GM10266 (cell line): ENCODE results near the gene PTGS1.

Source experiments
- DNase-seq: peaks from one replicate; pipeline ENCODE4 v3.0.0; 2012; ENCODE audit errors: extremely low spot score
- TF ChIP-seq, protein P1 (sequence below): IDR thresholded peaks from 2 replicates; pipeline ENCODE4 v1.5.1; 2012; ENCODE audit warnings: mild to moderate bottlenecking, low read depth; ENCODE audit not compliant: control insufficient read depth, insufficient read depth; ENCODE audit errors: missing control alignments

The PTGS1 gene

DNA sequence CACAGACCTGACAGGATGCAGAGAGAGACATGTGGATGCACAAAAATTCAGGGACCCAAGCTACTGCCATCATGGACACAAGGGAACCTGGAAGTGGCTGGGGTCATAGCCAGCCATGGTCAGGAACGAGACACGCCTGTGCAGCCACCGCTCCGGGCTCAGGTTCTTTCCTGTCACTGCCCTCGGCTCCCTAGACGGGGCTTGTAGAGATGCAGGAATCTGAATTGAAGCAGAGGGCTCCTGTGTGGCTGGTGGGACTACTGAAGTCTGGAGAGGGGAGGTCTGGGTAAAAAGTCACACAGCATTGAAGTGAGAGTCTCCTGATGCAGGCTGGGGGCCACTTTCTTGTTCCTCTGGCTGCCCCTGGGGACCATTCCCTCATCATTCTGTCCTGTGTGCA, 32.3 kb upstream of the PTGS1 start:
- DNase-seq, result no peak
- TF ChIP-seq, protein P1, sequence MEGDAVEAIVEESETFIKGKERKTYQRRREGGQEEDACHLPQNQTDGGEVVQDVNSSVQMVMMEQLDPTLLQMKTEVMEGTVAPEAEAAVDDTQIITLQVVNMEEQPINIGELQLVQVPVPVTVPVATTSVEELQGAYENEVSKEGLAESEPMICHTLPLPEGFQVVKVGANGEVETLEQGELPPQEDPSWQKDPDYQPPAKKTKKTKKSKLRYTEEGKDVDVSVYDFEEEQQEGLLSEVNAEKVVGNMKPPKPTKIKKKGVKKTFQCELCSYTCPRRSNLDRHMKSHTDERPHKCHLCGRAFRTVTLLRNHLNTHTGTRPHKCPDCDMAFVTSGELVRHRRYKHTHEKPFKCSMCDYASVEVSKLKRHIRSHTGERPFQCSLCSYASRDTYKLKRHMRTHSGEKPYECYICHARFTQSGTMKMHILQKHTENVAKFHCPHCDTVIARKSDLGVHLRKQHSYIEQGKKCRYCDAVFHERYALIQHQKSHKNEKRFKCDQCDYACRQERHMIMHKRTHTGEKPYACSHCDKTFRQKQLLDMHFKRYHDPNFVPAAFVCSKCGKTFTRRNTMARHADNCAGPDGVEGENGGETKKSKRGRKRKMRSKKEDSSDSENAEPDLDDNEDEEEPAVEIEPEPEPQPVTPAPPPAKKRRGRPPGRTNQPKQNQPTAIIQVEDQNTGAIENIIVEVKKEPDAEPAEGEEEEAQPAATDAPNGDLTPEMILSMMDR, result no peak

DNA sequence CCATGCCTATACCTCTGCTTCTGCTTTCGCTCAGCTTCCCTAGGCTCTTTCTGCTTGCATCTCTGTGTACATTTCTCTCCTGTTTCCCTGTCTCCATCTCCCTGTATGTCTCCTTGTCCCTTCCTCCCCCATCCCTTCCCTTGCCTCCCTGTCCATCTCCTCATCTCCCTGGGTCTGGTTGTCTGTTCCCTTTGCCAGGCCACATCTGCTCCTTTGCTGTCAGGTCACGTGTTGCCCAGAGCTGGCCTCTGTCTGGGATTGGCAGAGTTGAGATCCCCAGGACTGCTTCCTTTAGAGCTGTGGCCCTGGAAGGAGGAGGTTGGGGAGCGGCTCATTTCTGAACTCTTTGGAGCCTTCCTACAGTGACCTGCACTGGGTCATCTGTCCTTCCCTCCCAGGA, 31.8 kb upstream of the PTGS1 start:
- TF ChIP-seq, protein P1, result no peak
- DNase-seq, result no peak

GRCh38 chr9:122339579-122339978, 31.2 kb upstream of the PTGS1 start:
- DNase-seq, result no peak
- TF ChIP-seq, protein P1, result no peak

DNA sequence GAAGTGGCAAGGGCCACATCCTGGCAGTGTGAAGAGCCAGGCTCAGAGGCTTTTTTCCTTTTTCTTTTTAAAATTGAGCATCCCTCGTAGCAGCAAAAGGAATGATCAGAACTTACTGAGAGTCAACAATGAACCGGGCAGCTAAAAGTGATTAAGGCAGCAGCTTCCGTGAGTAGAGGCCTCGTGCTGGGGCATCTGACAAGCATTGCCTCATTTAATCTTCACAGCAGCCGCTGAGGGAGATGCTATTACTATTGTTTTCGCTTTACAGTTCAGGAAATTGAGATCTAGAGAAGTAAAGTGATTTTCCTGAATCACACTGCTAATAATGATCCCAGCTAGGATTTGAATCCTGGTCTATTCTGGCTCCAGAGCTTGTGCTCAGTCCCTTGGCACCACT, 30.7 kb upstream of the PTGS1 start:
- TF ChIP-seq, protein P1, result no peak
- DNase-seq, result no peak

- TF ChIP-seq, protein P1, result no peak
- no peak for DNase-seq
Measured at GRCh38 chr9:122342323-122343050, 28.3 kb upstream of the PTGS1 start.

DNA sequence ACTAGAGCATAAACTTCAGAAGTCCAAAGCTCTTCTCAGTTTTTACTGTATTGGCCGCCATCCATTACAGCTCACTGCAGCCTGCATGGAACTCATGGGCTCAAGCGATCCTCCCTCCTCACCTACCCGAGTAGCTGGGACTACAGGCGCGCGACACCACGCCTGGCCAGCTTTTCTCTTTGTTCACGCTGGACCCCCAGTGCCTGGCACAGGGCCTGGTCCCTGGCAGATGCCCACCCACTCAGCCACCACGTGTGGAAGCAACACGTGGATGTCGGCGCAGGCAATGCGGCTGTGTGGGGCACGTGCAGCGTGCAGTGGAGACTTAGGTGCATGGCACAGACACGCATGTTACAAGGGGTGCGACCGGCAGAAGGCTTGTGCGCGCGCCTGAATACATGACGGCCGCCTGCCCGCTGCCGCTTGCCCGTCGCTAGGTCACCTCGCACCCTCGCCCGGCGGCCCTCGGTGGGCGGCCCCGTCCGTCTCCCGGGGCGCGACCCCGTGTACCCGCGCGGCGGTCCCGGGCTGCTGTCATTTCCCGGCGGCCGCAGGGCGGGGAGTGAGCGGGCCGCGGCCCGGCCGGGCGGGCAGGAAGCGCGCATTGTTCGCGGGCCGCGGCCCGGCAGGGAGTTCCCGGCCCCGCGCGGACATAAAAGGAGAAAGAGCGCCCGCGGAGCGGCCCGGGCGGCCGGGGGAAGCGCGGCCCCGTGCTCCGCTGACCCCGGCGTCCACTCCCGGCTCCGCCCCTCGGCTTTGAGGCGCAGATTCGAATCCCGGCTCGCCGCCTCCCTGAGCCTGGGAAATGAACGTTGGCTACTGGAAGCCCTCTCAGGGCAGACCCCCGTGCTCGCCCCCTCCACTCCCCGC, 24.1 kb upstream of the PTGS1 start:
- TF ChIP-seq, protein P1, result no peak
- DNase-seq, result no peak
